HepG2 (cell line): ENCODE results near the gene PIGR.

Experiments
- HDAC1 ChIP-seq: sonication (generic); formaldehyde crosslinking; IDR thresholded peaks from 2 replicates; pipeline ENCODE4 v1.5.1; 2020; ENCODE audit warnings: mild to moderate bottlenecking, missing genetic modification reagents
- HDAC6 ChIP-seq: fragments of 200-600 bp; sonication (generic); IDR thresholded peaks from 2 replicates; pipeline ENCODE4 v1.7.0; 2017; ENCODE audit warnings: mild to moderate bottlenecking, antibody characterized with exemption, low read length, low read depth
- JUND ChIP-seq: sonication (generic); formaldehyde crosslinking; IDR thresholded peaks from 2 replicates; pipeline ENCODE4 v1.8.0; 2022; ENCODE audit warnings: mild to moderate bottlenecking, missing genetic modification reagents
- SMARCE1 ChIP-seq: fragments of 450-650 bp; IDR thresholded peaks from 2 replicates; pipeline ENCODE4 v1.6.1; 2017; ENCODE audit warnings: borderline replicate concordance
- SP1 ChIP-seq, 2 experiments: fragments of 450-650 bp in 1 of 2; sonication (generic) in 1 of 2; formaldehyde crosslinking in 1 of 2; IDR thresholded peaks; 2 replicates each; pipeline versions ENCODE4 v1.4.0 to v1.6.1; 2016 to 2020; ENCODE audit warnings: missing genetic modification reagents in 1 of 2
- ZNF138 ChIP-seq: sonication (generic); formaldehyde crosslinking; IDR thresholded peaks from 2 replicates; pipeline ENCODE4 v1.5.0; 2020; ENCODE audit warnings: mild to moderate bottlenecking, low read depth, missing genetic modification reagents
- ZNF569 ChIP-seq: sonication (generic); formaldehyde crosslinking; IDR thresholded peaks from 2 replicates; pipeline ENCODE4 v1.5.0; 2020; ENCODE audit warnings: mild to moderate bottlenecking, missing genetic modification reagents, moderate library complexity, borderline replicate concordance
- TF ChIP-seq, protein P1 (sequence below): sonication (generic); formaldehyde crosslinking; IDR thresholded peaks from 2 replicates; pipeline ENCODE4 v1.5.0; 2020; ENCODE audit warnings: mild to moderate bottlenecking, missing genetic modification reagents
- TF ChIP-seq, protein P2 (sequence below): sonication (generic); formaldehyde crosslinking; IDR thresholded peaks from 2 replicates; pipeline ENCODE4 v1.5.0; 2020; ENCODE audit warnings: mild to moderate bottlenecking, missing genetic modification reagents, moderate library complexity
- TF ChIP-seq, protein P3 (sequence below), 2 experiments: IDR thresholded peaks; 2 replicates each; pipeline ENCODE4 v1.6.1; 2011 to 2012; ENCODE audit warnings: low read length in 2 of 2, borderline replicate concordance in 1 of 2, low read depth in 1 of 2, mild to moderate bottlenecking in 1 of 2, moderate library complexity in 1 of 2

DNA sequence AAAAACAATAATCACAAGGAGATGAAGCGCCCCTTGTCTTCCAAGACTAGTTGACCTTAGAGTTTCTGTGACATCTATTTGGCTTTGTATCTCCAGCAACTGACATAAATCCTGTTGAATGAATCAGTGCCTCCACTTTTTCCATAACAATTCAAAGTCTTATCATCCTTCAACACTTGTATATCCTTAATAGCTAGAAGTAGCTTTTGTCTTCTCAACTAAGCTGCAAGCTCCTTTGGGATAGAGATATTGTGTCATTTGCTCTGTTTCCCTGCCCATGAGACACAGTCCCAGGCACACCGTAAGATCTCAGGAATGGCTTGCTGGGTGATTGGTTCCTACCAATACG is 5.7 kb downstream of the PIGR start:
- TF ChIP-seq SMARCE1 (no peak), SP1 (IDR thresholded peaks at IDR 0.05) (no peak), SP1 (CRISPR knock-in tag; IDR thresholded peaks at IDR 0.05) (no peak), ZNF569 (CRISPR knock-in tag) (no peak), HDAC1 (CRISPR knock-in tag) (no peak), JUND (CRISPR knock-in tag) (no peak), ZNF138 (CRISPR knock-in tag) (no peak), HDAC6 (no peak)
- TF ChIP-seq, protein P1, sequence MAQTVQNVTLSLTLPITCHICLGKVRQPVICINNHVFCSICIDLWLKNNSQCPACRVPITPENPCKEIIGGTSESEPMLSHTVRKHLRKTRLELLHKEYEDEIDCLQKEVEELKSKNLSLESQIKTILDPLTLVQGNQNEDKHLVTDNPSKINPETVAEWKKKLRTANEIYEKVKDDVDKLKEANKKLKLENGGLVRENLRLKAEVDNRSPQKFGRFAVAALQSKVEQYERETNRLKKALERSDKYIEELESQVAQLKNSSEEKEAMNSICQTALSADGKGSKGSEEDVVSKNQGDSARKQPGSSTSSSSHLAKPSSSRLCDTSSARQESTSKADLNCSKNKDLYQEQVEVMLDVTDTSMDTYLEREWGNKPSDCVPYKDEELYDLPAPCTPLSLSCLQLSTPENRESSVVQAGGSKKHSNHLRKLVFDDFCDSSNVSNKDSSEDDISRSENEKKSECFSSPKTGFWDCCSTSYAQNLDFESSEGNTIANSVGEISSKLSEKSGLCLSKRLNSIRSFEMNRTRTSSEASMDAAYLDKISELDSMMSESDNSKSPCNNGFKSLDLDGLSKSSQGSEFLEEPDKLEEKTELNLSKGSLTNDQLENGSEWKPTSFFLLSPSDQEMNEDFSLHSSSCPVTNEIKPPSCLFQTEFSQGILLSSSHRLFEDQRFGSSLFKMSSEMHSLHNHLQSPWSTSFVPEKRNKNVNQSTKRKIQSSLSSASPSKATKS (CRISPR knock-in tag), result no peak
- TF ChIP-seq, protein P2, sequence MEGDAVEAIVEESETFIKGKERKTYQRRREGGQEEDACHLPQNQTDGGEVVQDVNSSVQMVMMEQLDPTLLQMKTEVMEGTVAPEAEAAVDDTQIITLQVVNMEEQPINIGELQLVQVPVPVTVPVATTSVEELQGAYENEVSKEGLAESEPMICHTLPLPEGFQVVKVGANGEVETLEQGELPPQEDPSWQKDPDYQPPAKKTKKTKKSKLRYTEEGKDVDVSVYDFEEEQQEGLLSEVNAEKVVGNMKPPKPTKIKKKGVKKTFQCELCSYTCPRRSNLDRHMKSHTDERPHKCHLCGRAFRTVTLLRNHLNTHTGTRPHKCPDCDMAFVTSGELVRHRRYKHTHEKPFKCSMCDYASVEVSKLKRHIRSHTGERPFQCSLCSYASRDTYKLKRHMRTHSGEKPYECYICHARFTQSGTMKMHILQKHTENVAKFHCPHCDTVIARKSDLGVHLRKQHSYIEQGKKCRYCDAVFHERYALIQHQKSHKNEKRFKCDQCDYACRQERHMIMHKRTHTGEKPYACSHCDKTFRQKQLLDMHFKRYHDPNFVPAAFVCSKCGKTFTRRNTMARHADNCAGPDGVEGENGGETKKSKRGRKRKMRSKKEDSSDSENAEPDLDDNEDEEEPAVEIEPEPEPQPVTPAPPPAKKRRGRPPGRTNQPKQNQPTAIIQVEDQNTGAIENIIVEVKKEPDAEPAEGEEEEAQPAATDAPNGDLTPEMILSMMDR (CRISPR knock-in tag), result no peak
- TF ChIP-seq, protein P3, sequence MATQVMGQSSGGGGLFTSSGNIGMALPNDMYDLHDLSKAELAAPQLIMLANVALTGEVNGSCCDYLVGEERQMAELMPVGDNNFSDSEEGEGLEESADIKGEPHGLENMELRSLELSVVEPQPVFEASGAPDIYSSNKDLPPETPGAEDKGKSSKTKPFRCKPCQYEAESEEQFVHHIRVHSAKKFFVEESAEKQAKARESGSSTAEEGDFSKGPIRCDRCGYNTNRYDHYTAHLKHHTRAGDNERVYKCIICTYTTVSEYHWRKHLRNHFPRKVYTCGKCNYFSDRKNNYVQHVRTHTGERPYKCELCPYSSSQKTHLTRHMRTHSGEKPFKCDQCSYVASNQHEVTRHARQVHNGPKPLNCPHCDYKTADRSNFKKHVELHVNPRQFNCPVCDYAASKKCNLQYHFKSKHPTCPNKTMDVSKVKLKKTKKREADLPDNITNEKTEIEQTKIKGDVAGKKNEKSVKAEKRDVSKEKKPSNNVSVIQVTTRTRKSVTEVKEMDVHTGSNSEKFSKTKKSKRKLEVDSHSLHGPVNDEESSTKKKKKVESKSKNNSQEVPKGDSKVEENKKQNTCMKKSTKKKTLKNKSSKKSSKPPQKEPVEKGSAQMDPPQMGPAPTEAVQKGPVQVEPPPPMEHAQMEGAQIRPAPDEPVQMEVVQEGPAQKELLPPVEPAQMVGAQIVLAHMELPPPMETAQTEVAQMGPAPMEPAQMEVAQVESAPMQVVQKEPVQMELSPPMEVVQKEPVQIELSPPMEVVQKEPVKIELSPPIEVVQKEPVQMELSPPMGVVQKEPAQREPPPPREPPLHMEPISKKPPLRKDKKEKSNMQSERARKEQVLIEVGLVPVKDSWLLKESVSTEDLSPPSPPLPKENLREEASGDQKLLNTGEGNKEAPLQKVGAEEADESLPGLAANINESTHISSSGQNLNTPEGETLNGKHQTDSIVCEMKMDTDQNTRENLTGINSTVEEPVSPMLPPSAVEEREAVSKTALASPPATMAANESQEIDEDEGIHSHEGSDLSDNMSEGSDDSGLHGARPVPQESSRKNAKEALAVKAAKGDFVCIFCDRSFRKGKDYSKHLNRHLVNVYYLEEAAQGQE (IDR thresholded peaks at IDR 0.05; ENCODE audit: borderline replicate concordance in 1 of 2, low read depth in 1 of 2, low read length in 2 of 2), result no peak
